Measurements from ENCODE around the gene TLCD1. TPM values are rescaled to one million over a fixed set of nuclear protein-coding genes. Genes with fewer than 3 reads are reported as not detected.

TLCD1 gene
- total and polyA plus RNA-seq, 2 experiments from 2014 or later, result 26.5 to 47.0 TPM

- H3K27me3 ChIP-seq (ENCODE audit: insufficient read depth), result no peaks in the 10 kb centered on the region
- peak overlapping the region; percentile 50; the same call in 1 of the 2 replicates for H3K4me2 ChIP-seq
- TF ChIP-seq ZNF331 (CRISPR knock-in tag; IDR thresholded peaks at IDR 0.05; ENCODE audit: low read depth), result no peak
- TF ChIP-seq CTCF (conservative IDR thresholded peaks at IDR 0.05; ENCODE audit: low read depth in 2 of 2), result no peak
- no peak for TF ChIP-seq JUNB (IDR thresholded peaks at IDR 0.05; ENCODE audit: unreplicated experiment)
- no peak for TF ChIP-seq ZNF114 (CRISPR knock-in tag; IDR thresholded peaks at IDR 0.05)
- TF ChIP-seq POLR2AphosphoS5 (IDR thresholded peaks at IDR 0.05; ENCODE audit: low read depth), result no peak
- TF ChIP-seq EZH2 (IDR thresholded peaks at IDR 0.05; ENCODE audit: low read depth, unreplicated experiment), result no peak
- TF ChIP-seq REST (IDR thresholded peaks at IDR 0.05; ENCODE audit: unreplicated experiment), result no peak
- H2AFZ ChIP-seq, result no peak overlapping the region
- peaks cover 67% of the 10 kb centered on the region for H3K4me1 Mint-ChIP-seq
- no peaks in the 10 kb centered on the region for H3K9me2 ChIP-seq (ENCODE audit: insufficient read depth)
- peaks cover 55% of the 10 kb centered on the region for H3F3A ChIP-seq (replicated peaks; ENCODE audit: low read depth)
- DNase-seq (ENCODE audit: low spot score) (no peak), ATAC-seq (no peak)
- peak overlapping the region; percentile 98 for H3K27ac ChIP-seq (ENCODE audit: low read depth)
- H4K20me1 ChIP-seq (replicated peaks; ENCODE audit: insufficient read depth), result peaks cover 7% of the 10 kb centered on the region; the same call in 1 of the 2 replicates
- H3K4me3 Mint-ChIP-seq, result no peak overlapping the region
- no peaks in the 10 kb centered on the region; the same call in 2 of the 3 replicates for H3K9me3 Mint-ChIP-seq
- H3K79me2 ChIP-seq (replicated peaks; ENCODE audit: insufficient read depth), result peaks cover 19% of the 10 kb centered on the region
- H3K36me3 Mint-ChIP-seq (ENCODE audit: low read depth), result peaks cover 57% of the 10 kb centered on the region
- H3K27me3 Mint-ChIP-seq (ENCODE audit: insufficient read depth, low read depth, poor library complexity), result peaks cover 32% of the 10 kb centered on the region
- H3K4me3 ChIP-seq, result no peak overlapping the region
- H3K4me1 ChIP-seq (ENCODE audit: insufficient read depth), result peaks cover 52% of the 10 kb centered on the region
- H3K36me3 ChIP-seq (ENCODE audit: insufficient read depth), result peaks cover 5% of the 10 kb centered on the region; the same call in 1 of the 2 replicates
- H3K27ac Mint-ChIP-seq, result peak overlapping the region; percentile 91
Observed at GRCh38 chr17:28759256-28759865, 33.3 kb upstream of the TLCD1 start.

GRCh38 chr17:28758411-28759121, 32.5 kb upstream of the TLCD1 start:
- Histone ChIP-seq H3K36me3 (ENCODE audit: insufficient read depth) (peaks cover 5% of the 10 kb centered on the region; the same call in 1 of the 2 replicates), H3K27me3 (ENCODE audit: insufficient read depth) (no peaks in the 10 kb centered on the region), H2AFZ (no peak overlapping the region), H3K4me3 (no peak overlapping the region), H3K79me2 (replicated peaks; ENCODE audit: insufficient read depth) (peaks cover 19% of the 10 kb centered on the region), H4K20me1 (replicated peaks; ENCODE audit: insufficient read depth) (peaks cover 12% of the 10 kb centered on the region; the same call in 1 of the 2 replicates), H3K4me1 (ENCODE audit: insufficient read depth) (peaks cover 52% of the 10 kb centered on the region), H3K27ac (ENCODE audit: low read depth) (no peak overlapping the region), H3K9me2 (ENCODE audit: insufficient read depth) (no peaks in the 10 kb centered on the region), H3K4me2 (no peak overlapping the region), H3F3A (replicated peaks; ENCODE audit: low read depth) (peaks cover 58% of the 10 kb centered on the region)
- H3K4me3 Mint-ChIP-seq, result no peak overlapping the region
- peaks cover 36% of the 10 kb centered on the region for H3K27me3 Mint-ChIP-seq (ENCODE audit: insufficient read depth, low read depth, poor library complexity)
- peaks cover 64% of the 10 kb centered on the region for H3K4me1 Mint-ChIP-seq
- DNase-seq (ENCODE audit: low spot score), result no peak
- peak overlapping the region; percentile 40; the same call in 1 of the 2 replicates for H3K27ac Mint-ChIP-seq
- no peaks in the 10 kb centered on the region; the same call in 2 of the 3 replicates for H3K9me3 Mint-ChIP-seq
- peaks cover 55% of the 10 kb centered on the region for H3K36me3 Mint-ChIP-seq (ENCODE audit: low read depth)
- no peak for ATAC-seq
- no peak for TF ChIP-seq CTCF (conservative IDR thresholded peaks at IDR 0.05; ENCODE audit: low read depth in 2 of 2)

Data from GM23338 (cell line).